ENCODE data around the gene CASQ2. TPM values are rescaled to one million over a fixed set of nuclear protein-coding genes. Genes with fewer than 3 reads are reported as not detected.

The CASQ2 gene
- total RNA-seq, 1 donor from 2014 or later: not detected

GRCh38 chr1:115692224-115692623, 76.3 kb downstream of the CASQ2 start:
- no peak overlapping the region for H3K4me3 Mint-ChIP-seq (ENCODE audit: unreplicated experiment)
- no peaks in the 10 kb centered on the region for H3K4me1 Mint-ChIP-seq (ENCODE audit: unreplicated experiment)
- H3K27me3 Mint-ChIP-seq (ENCODE audit: unreplicated experiment): peaks cover 2% of the 10 kb centered on the region
- H3K27ac Mint-ChIP-seq (ENCODE audit: unreplicated experiment): no peak overlapping the region
- no peak for DNase-seq (ENCODE audit: low spot score)
- no peak for TF ChIP-seq CTCF (IDR thresholded peaks at IDR 0.05; ENCODE audit: unreplicated experiment)
- H3K9me3 Mint-ChIP-seq (ENCODE audit: unreplicated experiment): no peaks in the 10 kb centered on the region
- H3K36me3 Mint-ChIP-seq (ENCODE audit: low read depth, unreplicated experiment): peaks cover 14% of the 10 kb centered on the region

GRCh38 chr1:115690972-115691371, 77.5 kb downstream of the CASQ2 start:
- no peaks in the 10 kb centered on the region for H3K9me3 Mint-ChIP-seq (ENCODE audit: unreplicated experiment)
- no peak overlapping the region for H3K27ac Mint-ChIP-seq (ENCODE audit: unreplicated experiment)
- H3K36me3 Mint-ChIP-seq (ENCODE audit: low read depth, unreplicated experiment): peaks cover 18% of the 10 kb centered on the region
- H3K4me3 Mint-ChIP-seq (ENCODE audit: unreplicated experiment): no peak overlapping the region
- H3K4me1 Mint-ChIP-seq (ENCODE audit: unreplicated experiment): no peaks in the 10 kb centered on the region
- DNase-seq (ENCODE audit: low spot score): no peak
- peaks cover 2% of the 10 kb centered on the region for H3K27me3 Mint-ChIP-seq (ENCODE audit: unreplicated experiment)
- no peak for TF ChIP-seq CTCF (IDR thresholded peaks at IDR 0.05; ENCODE audit: unreplicated experiment)

- no peak for TF ChIP-seq CTCF (IDR thresholded peaks at IDR 0.05; ENCODE audit: unreplicated experiment)
- H3K27me3 Mint-ChIP-seq (ENCODE audit: unreplicated experiment): peaks cover 2% of the 10 kb centered on the region
- no peaks in the 10 kb centered on the region for H3K4me1 Mint-ChIP-seq (ENCODE audit: unreplicated experiment)
- no peak overlapping the region for H3K27ac Mint-ChIP-seq (ENCODE audit: unreplicated experiment)
- no peak for DNase-seq (ENCODE audit: low spot score)
- H3K4me3 Mint-ChIP-seq (ENCODE audit: unreplicated experiment): no peak overlapping the region
- H3K36me3 Mint-ChIP-seq (ENCODE audit: low read depth, unreplicated experiment): peaks cover 32% of the 10 kb centered on the region
- no peaks in the 10 kb centered on the region for H3K9me3 Mint-ChIP-seq (ENCODE audit: unreplicated experiment)
Observed at GRCh38 chr1:115687744-115688143, 80.8 kb downstream of the CASQ2 start.

- Mint-ChIP-seq H3K27me3 (ENCODE audit: unreplicated experiment) (no peaks in the 10 kb centered on the region), H3K9me3 (ENCODE audit: unreplicated experiment) (no peaks in the 10 kb centered on the region), H3K4me1 (ENCODE audit: unreplicated experiment) (no peaks in the 10 kb centered on the region), H3K36me3 (ENCODE audit: low read depth, unreplicated experiment) (peaks cover 23% of the 10 kb centered on the region), H3K27ac (ENCODE audit: unreplicated experiment) (no peak overlapping the region), H3K4me3 (ENCODE audit: unreplicated experiment) (no peak overlapping the region)
- DNase-seq (ENCODE audit: low spot score): no peak
- TF ChIP-seq CTCF (IDR thresholded peaks at IDR 0.05; ENCODE audit: unreplicated experiment): no peak
Observed at GRCh38 chr1:115685029-115685705, 83.3 kb downstream of the CASQ2 start.

- H3K27ac Mint-ChIP-seq (ENCODE audit: unreplicated experiment): no peak overlapping the region
- H3K36me3 Mint-ChIP-seq (ENCODE audit: low read depth, unreplicated experiment): peaks cover 22% of the 10 kb centered on the region
- DNase-seq (ENCODE audit: low spot score): no peak
- no peaks in the 10 kb centered on the region for H3K27me3 Mint-ChIP-seq (ENCODE audit: unreplicated experiment)
- no peak for TF ChIP-seq CTCF (IDR thresholded peaks at IDR 0.05; ENCODE audit: unreplicated experiment)
- no peaks in the 10 kb centered on the region for H3K4me1 Mint-ChIP-seq (ENCODE audit: unreplicated experiment)
- H3K9me3 Mint-ChIP-seq (ENCODE audit: unreplicated experiment): no peaks in the 10 kb centered on the region
- H3K4me3 Mint-ChIP-seq (ENCODE audit: unreplicated experiment): no peak overlapping the region
Observed at GRCh38 chr1:115682792-115683191, 85.7 kb downstream of the CASQ2 start.

Measured in endothelial cell (in vitro differentiated cells).